Measurements from ENCODE around the gene MRC1.

- no peak for TF ChIP-seq EZH2 (IDR thresholded peaks at IDR 0.05; ENCODE audit: insufficient read depth, low read length)
- no peak for TF ChIP-seq CTCF (IDR thresholded peaks at IDR 0.05; ENCODE audit: insufficient read depth, low read depth, low read length)
Measured at GRCh38 chr10:17765602-17766001, 43.5 kb upstream of the MRC1 start.
